ENCODE results near the gene GLT8D2.

Gene GLT8D2, protein sequence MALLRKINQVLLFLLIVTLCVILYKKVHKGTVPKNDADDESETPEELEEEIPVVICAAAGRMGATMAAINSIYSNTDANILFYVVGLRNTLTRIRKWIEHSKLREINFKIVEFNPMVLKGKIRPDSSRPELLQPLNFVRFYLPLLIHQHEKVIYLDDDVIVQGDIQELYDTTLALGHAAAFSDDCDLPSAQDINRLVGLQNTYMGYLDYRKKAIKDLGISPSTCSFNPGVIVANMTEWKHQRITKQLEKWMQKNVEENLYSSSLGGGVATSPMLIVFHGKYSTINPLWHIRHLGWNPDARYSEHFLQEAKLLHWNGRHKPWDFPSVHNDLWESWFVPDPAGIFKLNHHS

DNA sequence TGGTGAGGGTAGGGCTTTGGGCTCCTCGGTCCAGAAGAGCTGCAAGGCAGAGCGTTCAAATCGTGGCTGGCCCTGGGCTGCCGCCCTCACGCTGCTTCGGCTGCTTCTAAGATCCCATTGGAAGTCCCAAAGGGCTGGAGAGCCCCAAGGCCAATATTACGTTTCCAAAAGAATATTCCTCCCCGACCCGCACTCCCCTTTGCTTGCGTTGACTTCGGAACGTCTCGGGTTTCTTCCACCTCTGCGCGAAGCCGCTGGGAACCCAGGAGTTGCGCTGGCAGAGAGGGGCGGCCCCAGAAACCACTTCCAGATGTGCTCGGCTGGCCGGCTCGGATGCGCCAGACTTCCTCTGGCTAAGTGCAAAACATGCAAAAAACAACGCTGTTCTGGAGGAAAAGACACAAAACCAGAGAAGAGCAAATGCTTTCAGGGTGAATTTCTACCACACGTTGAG, at the start of gene GLT8D2:
Gene GLT8D2 (minus strand): TSS at position 285 of the 454 bp plus-strand sequence. CDS start 30,539 bp downstream, outside the sequence.
- Histone ChIP-seq H3K4me1 (ENCODE audit: control insufficient read depth in 5 of 5, insufficient read depth in 5 of 5, low read length in 5 of 5) (peaks cover 0 to 31% (median 21%) of the 10 kb centered on the region in 5 donors), H3K9ac (ENCODE audit: low read length in 5 of 5) (peak within 1 kb of the TSS in 4 of 5 donors; percentile 46 to 65 (median 51)), H3K27ac (ENCODE audit: low read depth, low read length) (peak within 1 kb of the TSS; percentile 27), H3K9me3 (ENCODE audit: control insufficient read depth in 5 of 5, low read length in 5 of 5) (no peaks in the 10 kb centered on the region), H3K36me3 (ENCODE audit: control insufficient read depth in 5 of 5, insufficient read depth in 5 of 5, low read length in 5 of 5) (no peaks in the 10 kb centered on the region), H3K27me3 (ENCODE audit: control insufficient read depth in 5 of 5, insufficient read depth in 4 of 5, low read length in 5 of 5) (peaks cover 0 to 20% (median 0%) of the 10 kb centered on the region in 5 donors), H3K4me3 (ENCODE audit: low read depth in 1 of 5, low read length in 5 of 5) (peak within 1 kb of the TSS; percentile 66 to 82 (median 67))

DNA sequence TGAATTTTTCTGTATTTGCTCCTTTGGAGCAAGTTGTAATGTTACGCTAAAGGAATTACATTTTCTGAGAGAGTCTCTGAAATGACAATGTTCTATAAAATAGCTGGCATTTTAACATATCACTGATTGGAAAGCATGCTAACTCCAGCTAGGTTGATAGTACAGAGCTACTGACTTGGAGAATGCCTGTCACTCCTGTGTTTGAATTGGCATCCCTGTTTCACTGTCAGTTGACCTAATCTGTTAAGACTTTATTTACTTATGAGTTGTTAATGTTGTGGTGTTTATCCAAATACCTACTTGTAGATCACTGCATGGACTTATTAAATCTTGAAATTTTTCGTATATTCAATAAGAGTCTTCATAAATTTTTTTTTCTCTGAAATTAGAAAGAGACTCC, 48.0 kb upstream of the GLT8D2 start:
- H3K9ac ChIP-seq (ENCODE audit: low read length in 5 of 5): no peak overlapping the region
- H3K4me3 ChIP-seq (ENCODE audit: low read depth in 1 of 5, low read length in 5 of 5): no peak overlapping the region
- no peaks in the 10 kb centered on the region for H3K4me1 ChIP-seq (ENCODE audit: control insufficient read depth in 5 of 5, insufficient read depth in 5 of 5, low read length in 5 of 5)
- H3K36me3 ChIP-seq (ENCODE audit: control insufficient read depth in 5 of 5, insufficient read depth in 5 of 5, low read length in 5 of 5): peaks cover 51 to 76% (median 68%) of the 10 kb centered on the region in 5 donors
- no peaks in the 10 kb centered on the region for H3K27me3 ChIP-seq (ENCODE audit: control insufficient read depth in 5 of 5, insufficient read depth in 4 of 5, low read length in 5 of 5)
- no peaks in the 10 kb centered on the region for H3K9me3 ChIP-seq (ENCODE audit: control insufficient read depth in 5 of 5, low read length in 5 of 5)
- H3K27ac ChIP-seq (ENCODE audit: low read depth, low read length): no peak overlapping the region

GRCh38 chr12:104095289-104095688, 45.3 kb upstream of the GLT8D2 start:
- Histone ChIP-seq H3K36me3 (ENCODE audit: control insufficient read depth in 5 of 5, insufficient read depth in 5 of 5, low read length in 5 of 5) (peaks cover 48 to 67% (median 63%) of the 10 kb centered on the region in 5 donors), H3K27me3 (ENCODE audit: control insufficient read depth in 5 of 5, insufficient read depth in 4 of 5, low read length in 5 of 5) (no peaks in the 10 kb centered on the region), H3K9me3 (ENCODE audit: control insufficient read depth in 5 of 5, low read length in 5 of 5) (no peaks in the 10 kb centered on the region), H3K9ac (ENCODE audit: low read length in 5 of 5) (no peak overlapping the region), H3K4me3 (ENCODE audit: low read depth in 1 of 5, low read length in 5 of 5) (no peak overlapping the region), H3K27ac (ENCODE audit: low read depth, low read length) (no peak overlapping the region), H3K4me1 (ENCODE audit: control insufficient read depth in 5 of 5, insufficient read depth in 5 of 5, low read length in 5 of 5) (no peaks in the 10 kb centered on the region)

- Histone ChIP-seq H3K36me3 (ENCODE audit: control insufficient read depth in 5 of 5, insufficient read depth in 5 of 5, low read length in 5 of 5) (peaks cover 44 to 62% (median 60%) of the 10 kb centered on the region in 5 donors), H3K4me3 (ENCODE audit: low read depth in 1 of 5, low read length in 5 of 5) (no peak overlapping the region), H3K27ac (ENCODE audit: low read depth, low read length) (no peak overlapping the region), H3K9ac (ENCODE audit: low read length in 5 of 5) (no peak overlapping the region), H3K4me1 (ENCODE audit: control insufficient read depth in 5 of 5, insufficient read depth in 5 of 5, low read length in 5 of 5) (no peaks in the 10 kb centered on the region), H3K9me3 (ENCODE audit: control insufficient read depth in 5 of 5, low read length in 5 of 5) (no peaks in the 10 kb centered on the region), H3K27me3 (ENCODE audit: control insufficient read depth in 5 of 5, insufficient read depth in 4 of 5, low read length in 5 of 5) (no peaks in the 10 kb centered on the region)
Observed at GRCh38 chr12:104094284-104094683, 44.3 kb upstream of the GLT8D2 start.

GRCh38 chr12:104091136-104091535, 41.1 kb upstream of the GLT8D2 start:
- H3K4me1 ChIP-seq (ENCODE audit: control insufficient read depth in 5 of 5, insufficient read depth in 5 of 5, low read length in 5 of 5): no peaks in the 10 kb centered on the region
- no peak overlapping the region for H3K4me3 ChIP-seq (ENCODE audit: low read depth in 1 of 5, low read length in 5 of 5)
- no peaks in the 10 kb centered on the region for H3K27me3 ChIP-seq (ENCODE audit: control insufficient read depth in 5 of 5, insufficient read depth in 4 of 5, low read length in 5 of 5)
- peaks cover 52 to 71% (median 59%) of the 10 kb centered on the region in 5 donors for H3K36me3 ChIP-seq (ENCODE audit: control insufficient read depth in 5 of 5, insufficient read depth in 5 of 5, low read length in 5 of 5)
- no peaks in the 10 kb centered on the region for H3K9me3 ChIP-seq (ENCODE audit: control insufficient read depth in 5 of 5, low read length in 5 of 5)
- H3K9ac ChIP-seq (ENCODE audit: low read length in 5 of 5): no peak overlapping the region
- no peak overlapping the region for H3K27ac ChIP-seq (ENCODE audit: low read depth, low read length)

DNA sequence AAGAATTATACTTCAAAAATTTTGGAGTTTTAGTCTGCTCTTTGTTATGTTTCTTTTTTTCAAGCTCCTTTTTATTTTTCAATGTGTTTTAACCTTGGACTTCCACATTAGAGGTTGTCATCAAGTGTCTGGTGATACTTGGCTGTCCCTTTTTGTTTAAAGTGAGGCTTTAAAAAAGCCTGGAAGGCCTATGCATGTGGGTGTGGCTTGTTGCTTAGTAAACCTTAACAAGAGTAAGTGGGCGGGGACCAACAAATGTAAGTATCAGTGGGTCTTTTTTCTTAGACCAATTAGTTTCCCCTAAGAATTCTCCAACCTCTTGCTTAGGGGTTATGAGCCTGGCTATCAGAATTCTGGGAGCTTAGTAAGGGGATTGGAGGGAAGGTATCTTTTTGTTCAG, 40.7 kb upstream of the GLT8D2 start:
- Histone ChIP-seq H3K27me3 (ENCODE audit: control insufficient read depth in 5 of 5, insufficient read depth in 4 of 5, low read length in 5 of 5) (no peaks in the 10 kb centered on the region), H3K36me3 (ENCODE audit: control insufficient read depth in 5 of 5, insufficient read depth in 5 of 5, low read length in 5 of 5) (peaks cover 54 to 75% (median 61%) of the 10 kb centered on the region in 5 donors), H3K4me1 (ENCODE audit: control insufficient read depth in 5 of 5, insufficient read depth in 5 of 5, low read length in 5 of 5) (no peaks in the 10 kb centered on the region), H3K27ac (ENCODE audit: low read depth, low read length) (no peak overlapping the region), H3K9ac (ENCODE audit: low read length in 5 of 5) (no peak overlapping the region), H3K4me3 (ENCODE audit: low read depth in 1 of 5, low read length in 5 of 5) (no peak overlapping the region), H3K9me3 (ENCODE audit: control insufficient read depth in 5 of 5, low read length in 5 of 5) (no peaks in the 10 kb centered on the region)

DNA sequence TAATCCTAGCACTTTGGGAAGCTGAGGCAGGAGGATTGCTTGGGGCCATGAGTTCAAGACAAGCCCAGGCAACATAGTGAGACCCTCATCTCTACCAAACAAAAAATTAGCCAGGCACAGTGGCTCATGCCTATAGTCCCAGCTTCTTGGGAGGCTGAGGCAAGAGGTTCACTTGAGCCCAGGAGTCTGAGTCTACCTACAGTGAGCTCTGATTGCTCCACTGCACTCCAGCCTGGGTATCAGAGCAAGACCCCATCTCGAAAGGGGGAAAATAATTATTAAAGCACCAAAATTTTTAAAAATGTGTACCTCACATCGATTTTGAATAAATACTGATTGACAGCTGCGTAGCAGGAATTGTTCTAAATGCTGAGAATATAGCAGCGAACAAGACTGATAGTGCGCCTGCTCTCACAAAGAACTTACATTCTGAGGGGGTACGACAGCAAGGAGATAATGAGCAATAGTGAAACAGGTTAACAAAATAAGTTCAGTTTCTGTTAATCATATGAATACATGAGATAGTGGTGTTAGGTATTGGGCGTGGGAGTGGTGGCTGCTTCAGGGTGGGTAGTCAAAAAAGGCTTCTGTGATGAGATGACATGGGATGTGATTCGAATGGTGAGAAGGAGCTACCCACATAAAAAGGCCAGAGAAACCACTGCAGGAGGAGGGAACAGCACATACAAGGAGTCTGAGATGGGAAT, 33.9 kb upstream of the GLT8D2 start:
- Histone ChIP-seq H3K27ac (ENCODE audit: low read depth, low read length) (no peak overlapping the region), H3K4me1 (ENCODE audit: control insufficient read depth in 5 of 5, insufficient read depth in 5 of 5, low read length in 5 of 5) (no peaks in the 10 kb centered on the region), H3K27me3 (ENCODE audit: control insufficient read depth in 5 of 5, insufficient read depth in 4 of 5, low read length in 5 of 5) (no peaks in the 10 kb centered on the region), H3K4me3 (ENCODE audit: low read depth in 1 of 5, low read length in 5 of 5) (no peak overlapping the region), H3K36me3 (ENCODE audit: control insufficient read depth in 5 of 5, insufficient read depth in 5 of 5, low read length in 5 of 5) (peaks cover 55 to 62% (median 58%) of the 10 kb centered on the region in 5 donors), H3K9me3 (ENCODE audit: control insufficient read depth in 5 of 5, low read length in 5 of 5) (no peaks in the 10 kb centered on the region), H3K9ac (ENCODE audit: low read length in 5 of 5) (no peak overlapping the region)

GRCh38 chr12:104080764-104081163, 30.8 kb upstream of the GLT8D2 start:
- no peaks in the 10 kb centered on the region for H3K4me1 ChIP-seq (ENCODE audit: control insufficient read depth in 5 of 5, insufficient read depth in 5 of 5, low read length in 5 of 5)
- H3K9ac ChIP-seq (ENCODE audit: low read length in 5 of 5): no peak overlapping the region
- H3K27ac ChIP-seq (ENCODE audit: low read depth, low read length): no peak overlapping the region
- H3K4me3 ChIP-seq (ENCODE audit: low read depth in 1 of 5, low read length in 5 of 5): no peak overlapping the region
- H3K36me3 ChIP-seq (ENCODE audit: control insufficient read depth in 5 of 5, insufficient read depth in 5 of 5, low read length in 5 of 5): peaks cover 32 to 44% (median 35%) of the 10 kb centered on the region in 5 donors
- H3K9me3 ChIP-seq (ENCODE audit: control insufficient read depth in 5 of 5, low read length in 5 of 5): no peaks in the 10 kb centered on the region
- no peaks in the 10 kb centered on the region for H3K27me3 ChIP-seq (ENCODE audit: control insufficient read depth in 5 of 5, insufficient read depth in 4 of 5, low read length in 5 of 5)

DNA sequence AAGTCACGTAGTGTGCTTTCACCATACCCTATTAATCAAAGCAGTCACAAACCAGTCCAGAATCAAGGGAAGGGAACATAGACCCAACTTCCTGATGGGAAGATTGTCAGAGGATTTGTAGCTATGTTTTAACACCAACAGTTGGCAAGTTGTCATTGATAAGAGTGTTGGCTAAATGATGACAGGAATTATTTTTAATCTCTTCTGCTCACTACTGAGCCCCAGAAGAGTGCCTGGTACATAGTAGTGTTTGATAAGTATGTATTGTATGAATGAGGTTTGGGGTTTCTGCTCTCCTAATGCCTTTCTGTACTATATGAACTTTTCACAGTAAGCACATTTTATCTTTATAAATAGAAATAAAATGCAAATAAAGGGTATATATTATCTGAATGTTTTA, 29.0 kb upstream of the GLT8D2 start:
- Histone ChIP-seq H3K36me3 (ENCODE audit: control insufficient read depth in 5 of 5, insufficient read depth in 5 of 5, low read length in 5 of 5) (peaks cover 24 to 30% (median 25%) of the 10 kb centered on the region in 5 donors), H3K9ac (ENCODE audit: low read length in 5 of 5) (no peak overlapping the region), H3K27ac (ENCODE audit: low read depth, low read length) (no peak overlapping the region), H3K27me3 (ENCODE audit: control insufficient read depth in 5 of 5, insufficient read depth in 4 of 5, low read length in 5 of 5) (no peaks in the 10 kb centered on the region), H3K9me3 (ENCODE audit: control insufficient read depth in 5 of 5, low read length in 5 of 5) (no peaks in the 10 kb centered on the region), H3K4me3 (ENCODE audit: low read depth in 1 of 5, low read length in 5 of 5) (no peak overlapping the region), H3K4me1 (ENCODE audit: control insufficient read depth in 5 of 5, insufficient read depth in 5 of 5, low read length in 5 of 5) (no peaks in the 10 kb centered on the region)

DNA sequence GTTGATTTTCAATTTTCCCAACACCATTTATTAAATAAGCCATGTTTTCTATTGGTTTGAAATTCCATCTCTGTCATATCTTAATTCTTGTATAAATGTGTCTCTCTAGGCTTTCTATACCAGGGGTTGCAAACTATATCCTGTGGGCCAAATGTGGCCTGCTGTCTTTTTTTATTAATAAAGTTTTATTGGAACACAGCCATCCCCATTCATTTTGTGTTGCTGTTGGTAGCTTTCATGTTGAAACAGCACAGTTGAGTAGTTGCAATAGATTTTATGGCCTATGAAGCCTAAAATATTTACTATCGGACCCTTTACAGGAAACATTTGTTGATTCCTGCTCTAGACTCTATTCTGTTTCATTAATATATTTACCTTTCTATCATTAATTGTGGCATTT, 23.7 kb upstream of the GLT8D2 start:
- H3K27me3 ChIP-seq (ENCODE audit: control insufficient read depth in 5 of 5, insufficient read depth in 4 of 5, low read length in 5 of 5): no peaks in the 10 kb centered on the region
- no peak overlapping the region for H3K27ac ChIP-seq (ENCODE audit: low read depth, low read length)
- no peaks in the 10 kb centered on the region for H3K4me1 ChIP-seq (ENCODE audit: control insufficient read depth in 5 of 5, insufficient read depth in 5 of 5, low read length in 5 of 5)
- no peak overlapping the region for H3K9ac ChIP-seq (ENCODE audit: low read length in 5 of 5)
- H3K9me3 ChIP-seq (ENCODE audit: control insufficient read depth in 5 of 5, low read length in 5 of 5): no peaks in the 10 kb centered on the region
- H3K36me3 ChIP-seq (ENCODE audit: control insufficient read depth in 5 of 5, insufficient read depth in 5 of 5, low read length in 5 of 5): peaks cover 7 to 24% (median 16%) of the 10 kb centered on the region in 5 donors
- no peak overlapping the region for H3K4me3 ChIP-seq (ENCODE audit: low read depth in 1 of 5, low read length in 5 of 5)

Measured in subcutaneous abdominal adipose tissue (tissue), 5 donors.